RWPE1 (cell line): ENCODE measurements around the gene ZNF697.
"Not testable (repeated sequence)": the region's sequence is repeated elsewhere in the genome, so short reads cannot be mapped to it uniquely, and the experiment has no call there.

Experiments used
- CTCF ChIA-PET: fragments of 350-600 bp; sonication (Branson Sonifier 250); formaldehyde crosslinking; extraction: SDS; loops from one replicate; lab custom pipeline; 2021; lab: Yijun Ruan, JAX
- POLR2A ChIA-PET: fragments of 400-600 bp; formaldehyde crosslinking; extraction: SDS; loops from one replicate; lab custom pipeline; 2020; ENCODE audit warnings: antibody characterized with exemption; ENCODE audit not compliant: low non-redundant PET; lab: Yijun Ruan, JAX
- DNase-seq: peaks from one replicate; pipeline ENCODE4 v3.0.0; 2012; ENCODE audit warnings: low spot score
- H3K27ac ChIP-seq: fragments of 450-650 bp; 2 replicates; pipeline ENCODE4 v1.5.1; 2017
- TF ChIP-seq, protein P1 (sequence below): fragments of 450-650 bp; conservative IDR thresholded peaks from 2 replicates; pipeline ENCODE4 v1.5.1; 2017; ENCODE audit warnings: low read depth, mild to moderate bottlenecking

ZNF697 gene

GRCh38 chr1:119603695-119604094, 44.4 kb downstream of the ZNF697 start:
- ChIA-PET CTCF (no interaction called here), POLR2A (no interaction called here)
- TF ChIP-seq, protein P1, sequence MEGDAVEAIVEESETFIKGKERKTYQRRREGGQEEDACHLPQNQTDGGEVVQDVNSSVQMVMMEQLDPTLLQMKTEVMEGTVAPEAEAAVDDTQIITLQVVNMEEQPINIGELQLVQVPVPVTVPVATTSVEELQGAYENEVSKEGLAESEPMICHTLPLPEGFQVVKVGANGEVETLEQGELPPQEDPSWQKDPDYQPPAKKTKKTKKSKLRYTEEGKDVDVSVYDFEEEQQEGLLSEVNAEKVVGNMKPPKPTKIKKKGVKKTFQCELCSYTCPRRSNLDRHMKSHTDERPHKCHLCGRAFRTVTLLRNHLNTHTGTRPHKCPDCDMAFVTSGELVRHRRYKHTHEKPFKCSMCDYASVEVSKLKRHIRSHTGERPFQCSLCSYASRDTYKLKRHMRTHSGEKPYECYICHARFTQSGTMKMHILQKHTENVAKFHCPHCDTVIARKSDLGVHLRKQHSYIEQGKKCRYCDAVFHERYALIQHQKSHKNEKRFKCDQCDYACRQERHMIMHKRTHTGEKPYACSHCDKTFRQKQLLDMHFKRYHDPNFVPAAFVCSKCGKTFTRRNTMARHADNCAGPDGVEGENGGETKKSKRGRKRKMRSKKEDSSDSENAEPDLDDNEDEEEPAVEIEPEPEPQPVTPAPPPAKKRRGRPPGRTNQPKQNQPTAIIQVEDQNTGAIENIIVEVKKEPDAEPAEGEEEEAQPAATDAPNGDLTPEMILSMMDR = no peak
- no peak for DNase-seq
- no peak overlapping the region for H3K27ac ChIP-seq

- DNase-seq, POLR2A ChIA-PET, H3K27ac ChIP-seq, CTCF ChIA-PET: not testable (repeated sequence)
Measured at GRCh38 chr1:119603241-119603640, 44.8 kb downstream of the ZNF697 start.

DNA sequence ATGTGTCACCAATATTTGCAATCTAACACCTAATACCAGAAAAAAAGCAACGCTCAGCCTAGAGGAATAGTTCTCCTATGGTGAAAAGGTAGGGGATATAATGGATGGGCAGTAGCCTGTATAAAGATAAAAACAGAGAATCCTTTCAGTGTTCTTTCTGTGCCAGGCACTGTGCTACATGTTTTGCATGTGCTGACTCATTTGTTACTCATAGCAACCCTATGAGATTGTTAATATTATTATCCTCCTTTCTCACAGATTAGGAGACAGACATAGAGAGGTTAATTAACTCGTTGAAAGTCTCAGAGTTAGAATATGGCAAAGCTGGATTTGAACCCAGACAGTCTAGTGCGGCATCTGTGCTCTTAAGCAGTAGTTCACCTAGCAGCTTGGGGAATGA, 45.3 kb downstream of the ZNF697 start:
- CTCF ChIA-PET, POLR2A ChIA-PET, H3K27ac ChIP-seq, DNase-seq: not testable (repeated sequence)

DNA sequence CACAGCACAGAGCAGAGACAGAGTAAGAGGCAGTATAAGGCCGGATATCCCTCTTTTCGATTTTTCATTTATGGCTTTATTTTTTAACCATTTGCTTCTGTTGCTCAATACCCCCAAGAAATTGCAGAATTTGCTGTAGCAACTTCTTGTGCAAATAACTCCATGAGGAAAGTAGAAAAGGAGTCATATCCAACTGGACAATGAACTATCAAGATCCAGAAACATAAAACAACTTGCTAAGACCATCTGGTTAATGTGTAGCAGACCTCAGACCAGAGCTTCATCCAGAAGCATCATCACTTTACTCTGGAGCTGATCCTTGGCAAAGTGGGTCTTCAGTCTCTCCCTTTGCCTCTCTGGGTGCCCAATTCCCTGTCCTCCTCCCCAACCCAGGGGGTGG, 45.9 kb downstream of the ZNF697 start:
- ChIA-PET POLR2A (no interaction called here), CTCF (no interaction called here)
- no peak for DNase-seq
- TF ChIP-seq, protein P1 = no peak
- H3K27ac ChIP-seq = no peak overlapping the region

DNA sequence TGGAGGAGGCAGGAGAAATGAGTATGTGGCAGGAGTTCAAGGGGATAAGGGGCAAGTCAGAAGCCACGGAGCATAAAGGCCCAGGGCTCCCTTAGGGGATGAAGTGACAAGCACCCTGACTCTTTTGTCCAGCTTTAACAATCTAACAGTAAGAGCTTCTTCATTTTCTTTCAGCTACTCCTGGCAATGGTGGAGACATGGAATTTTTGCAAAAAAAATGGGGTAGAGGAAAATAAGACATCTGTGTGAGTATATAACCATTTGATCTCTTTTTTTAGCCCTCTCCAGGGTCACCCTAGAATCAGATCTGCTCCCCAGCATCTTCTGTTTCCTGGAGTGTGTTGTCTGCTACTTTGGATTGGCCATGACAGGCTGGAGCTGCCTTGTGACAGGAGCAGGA, 47.1 kb downstream of the ZNF697 start:
- no peak overlapping the region for H3K27ac ChIP-seq
- no peak for DNase-seq
- ChIA-PET CTCF (interaction anchor here (0.6 to 0.7 kb wide), 2 partner anchors 60 to 74 kb away, joined by 4 to 5 read pairs; no protein-coding TSS in a partner anchor), POLR2A (no interaction called here)
- TF ChIP-seq, protein P1 = no peak

- DNase-seq = no peak
- ChIA-PET POLR2A (no interaction called here), CTCF (interaction anchor here (0.6 kb wide), 2 partner anchors 61 to 329 kb away, joined by 3 to 5 read pairs; no protein-coding TSS in a partner anchor)
- H3K27ac ChIP-seq = no peak overlapping the region
- TF ChIP-seq, protein P1 = no peak
Measured at GRCh38 chr1:119600561-119600960, 47.5 kb downstream of the ZNF697 start.

- no peak for DNase-seq
- ChIA-PET CTCF (interaction anchor here (0.6 kb wide), 1 partner anchor 14 kb away, joined by 4 read pairs; no protein-coding TSS in a partner anchor), POLR2A (no interaction called here)
- no peak overlapping the region for H3K27ac ChIP-seq
- TF ChIP-seq, protein P1 = no peak
Measured at GRCh38 chr1:119595606-119596005, 52.5 kb downstream of the ZNF697 start.

GRCh38 chr1:119595168-119595567, 52.9 kb downstream of the ZNF697 start:
- no peak overlapping the region for H3K27ac ChIP-seq
- ChIA-PET POLR2A (no interaction called here), CTCF (interaction anchor here (0.6 kb wide), 1 partner anchor 13 kb away, joined by 4 read pairs; no protein-coding TSS in a partner anchor)
- TF ChIP-seq, protein P1 = no peak
- no peak for DNase-seq
